ENCODE results near the gene OXSM.

The OXSM gene

DNA sequence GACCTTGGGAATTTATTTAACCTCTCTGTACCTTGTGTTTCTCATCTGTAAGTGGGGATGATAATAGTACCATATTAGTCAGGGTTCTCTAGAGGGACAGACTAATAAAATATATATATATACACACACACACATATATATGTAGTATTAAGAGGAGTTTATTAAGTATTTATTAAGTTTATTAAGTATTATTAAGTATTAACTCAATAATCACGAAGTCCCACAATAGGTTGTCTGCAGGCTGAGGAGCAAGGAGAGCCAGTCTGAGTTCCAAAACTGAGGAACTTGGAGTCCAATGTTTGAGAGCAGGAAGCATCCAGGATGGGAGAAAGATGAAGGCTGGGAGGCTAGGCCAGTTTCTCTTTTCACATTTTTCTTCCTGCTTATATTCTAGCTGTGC is 14.8 kb downstream of the OXSM start:
- no peak for DNase-seq

GRCh38 chr3:25812644-25813043 is 22.8 kb downstream of the OXSM start:
- no peak for DNase-seq

DNA sequence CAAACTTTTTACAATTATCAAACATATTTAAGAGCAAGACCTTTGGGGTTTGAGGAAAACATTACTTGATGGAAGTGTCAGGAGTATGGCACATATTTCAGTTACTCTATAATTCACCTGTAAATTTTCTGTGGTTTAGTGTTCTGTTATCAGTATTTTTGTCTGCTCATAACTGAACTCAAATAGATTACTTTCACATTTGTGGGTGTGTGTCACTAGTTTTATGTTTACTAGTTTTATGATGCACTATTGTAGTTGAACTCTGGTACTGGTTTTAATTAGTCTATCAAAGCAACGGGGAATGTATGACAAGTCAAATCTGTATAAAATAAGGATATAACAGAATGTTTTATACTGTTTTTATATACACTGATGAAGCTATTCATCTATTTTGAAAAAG is 27.2 kb downstream of the OXSM start:
- no peak for DNase-seq

DNA sequence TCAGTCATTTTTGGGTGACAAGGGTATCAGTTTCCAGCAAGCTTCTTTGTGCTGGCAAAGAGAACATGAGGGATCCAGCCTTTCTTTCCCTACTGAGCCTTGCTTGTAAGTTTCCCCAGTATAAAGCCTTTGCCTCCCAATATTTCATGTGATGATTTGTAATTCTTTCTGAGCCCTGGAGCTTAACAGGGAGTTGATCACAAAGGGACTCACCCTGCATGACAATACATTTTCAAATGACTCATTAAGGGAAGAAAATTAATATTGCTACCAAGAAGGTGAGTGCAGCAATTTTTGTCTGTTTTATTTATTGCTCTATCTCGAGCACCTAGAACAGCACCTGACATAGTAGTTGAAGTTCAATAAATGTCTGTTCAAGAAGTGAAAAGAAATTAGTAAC is 27.7 kb downstream of the OXSM start:
- DNase-seq, result no peak

- no peak for DNase-seq
Observed at GRCh38 chr3:25818335-25818734, 28.4 kb downstream of the OXSM start.

DNA sequence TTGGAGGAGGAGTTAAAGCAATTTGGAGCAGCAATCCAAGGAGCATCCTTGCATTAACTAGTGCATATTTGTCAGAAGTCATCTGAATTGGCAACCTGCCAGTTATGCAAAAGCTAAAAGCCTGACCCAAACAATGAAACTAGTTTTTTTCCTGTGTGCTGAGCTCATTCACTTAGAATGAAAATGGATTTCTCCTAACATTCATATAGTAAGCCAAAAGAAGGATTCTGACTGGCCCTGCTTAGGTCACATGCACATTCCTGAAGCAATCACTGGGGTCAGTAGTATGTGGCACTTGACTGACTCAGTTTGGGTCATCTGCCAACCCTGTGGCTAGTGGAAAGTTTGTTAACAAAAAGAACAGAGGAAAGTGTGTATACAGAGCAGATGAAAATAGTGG is 30.5 kb downstream of the OXSM start:
- no peak for DNase-seq

GRCh38 chr3:25820816-25821486 is 31.1 kb downstream of the OXSM start:
- DNase-seq, result no peak

- no peak for DNase-seq
Observed at GRCh38 chr3:25821746-25822573, 32.1 kb downstream of the OXSM start.

DNA sequence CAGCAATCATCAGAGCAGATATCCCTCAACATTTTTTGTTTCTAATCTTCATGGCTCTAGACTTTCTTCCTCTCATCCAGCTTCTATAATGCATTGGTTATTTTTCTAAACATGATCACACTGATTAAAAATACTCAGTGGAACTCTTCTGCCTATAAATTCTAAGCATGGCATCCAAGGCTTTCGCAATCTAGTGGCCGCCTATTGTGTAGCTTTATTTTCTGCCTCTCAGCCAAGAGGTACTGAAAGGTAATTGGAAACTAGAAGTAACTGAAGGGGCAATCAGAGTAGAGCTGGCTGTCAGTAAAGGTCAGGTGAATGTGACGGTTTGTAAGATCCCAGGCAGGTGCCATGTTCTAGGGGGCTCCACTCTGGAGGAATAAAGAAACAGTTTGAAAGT is 33.4 kb downstream of the OXSM start:
- no peak for DNase-seq

GRCh38 chr3:25826510-25826909 is 36.6 kb downstream of the OXSM start:
- no peak for DNase-seq

DNA sequence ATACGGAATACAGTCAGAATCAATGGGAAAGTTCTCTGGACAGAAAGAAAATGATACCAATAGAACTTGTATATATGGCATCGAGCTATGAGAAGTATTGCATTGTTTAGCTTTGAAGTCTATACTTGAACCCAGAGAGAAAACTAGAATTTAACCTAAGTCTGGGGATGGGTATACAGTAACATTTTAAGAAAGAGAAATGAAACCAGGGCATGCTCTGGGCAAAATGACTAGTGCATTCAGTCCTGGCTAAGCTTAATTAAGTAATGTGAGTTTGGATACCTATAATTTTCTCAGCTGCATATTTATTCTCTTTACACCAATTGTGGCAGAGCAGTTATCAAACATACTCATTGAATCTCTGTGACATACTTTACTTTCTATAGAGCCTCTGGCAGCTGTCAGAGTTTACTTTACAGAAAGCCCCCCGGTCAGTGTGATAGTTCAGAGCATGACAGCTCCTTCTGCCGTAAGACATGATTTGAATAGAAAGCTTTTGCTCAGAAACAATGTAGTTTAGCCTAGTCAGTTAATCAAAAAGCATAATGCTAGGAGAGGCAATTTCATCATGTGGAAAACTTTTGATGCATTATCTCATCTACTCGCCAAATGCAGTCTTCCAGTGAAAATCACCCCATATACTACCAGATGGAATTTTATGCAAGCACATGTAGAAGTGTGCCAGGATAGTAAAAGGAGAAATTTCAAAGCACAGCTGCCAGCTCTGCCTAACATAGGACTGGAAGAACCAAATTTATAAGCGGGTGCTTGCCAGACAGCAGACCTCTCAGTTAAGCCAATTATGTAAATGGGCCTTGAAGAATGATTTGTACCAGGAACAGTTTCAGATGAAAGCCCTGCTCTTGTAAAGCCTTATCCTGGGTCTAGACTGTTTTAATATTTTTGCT is 40.7 kb downstream of the OXSM start:
- no peak for DNase-seq

DNA sequence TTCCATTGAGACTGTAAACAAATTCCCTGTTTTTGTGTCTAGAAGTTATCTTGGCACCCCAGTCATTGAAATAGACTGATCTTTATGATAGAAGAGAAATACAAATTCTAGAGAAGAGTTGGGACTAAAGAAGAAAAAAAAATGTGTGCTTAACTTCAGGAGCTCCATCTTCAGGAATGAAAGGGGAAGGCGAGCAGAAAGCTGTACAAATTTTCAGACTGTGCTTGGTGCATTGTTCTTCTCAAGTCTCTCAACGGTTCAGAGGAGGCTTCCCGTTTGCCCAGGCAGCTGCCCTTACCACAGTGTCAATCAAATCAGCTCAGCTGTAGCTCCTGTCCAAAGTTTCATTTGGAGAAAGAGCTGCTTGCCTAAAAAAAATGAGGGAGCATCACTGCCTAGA is 41.7 kb downstream of the OXSM start:
- DNase-seq, result no peak

GRCh38 chr3:25834346-25834745 is 44.5 kb downstream of the OXSM start:
- no peak for DNase-seq

DNA sequence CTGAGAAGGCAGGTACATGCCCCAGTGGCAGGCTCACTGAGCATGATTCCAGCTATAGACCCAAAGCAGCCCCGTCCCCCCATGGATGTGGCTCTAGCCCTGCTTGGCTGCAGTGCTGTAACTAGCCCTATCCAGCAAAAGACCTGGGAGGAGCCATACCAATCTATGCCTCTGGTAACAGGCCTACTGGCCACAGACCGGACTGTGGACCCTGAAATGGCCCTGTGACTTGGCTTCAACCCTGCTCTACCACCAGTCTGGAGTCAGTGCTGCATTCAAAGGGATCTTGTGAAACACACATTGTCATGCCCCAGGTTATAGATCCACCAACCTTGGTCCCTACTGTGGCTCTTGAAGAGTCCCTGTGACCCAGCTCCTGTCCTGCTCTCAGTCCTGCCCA is 46.7 kb downstream of the OXSM start:
- no peak for DNase-seq

DNA sequence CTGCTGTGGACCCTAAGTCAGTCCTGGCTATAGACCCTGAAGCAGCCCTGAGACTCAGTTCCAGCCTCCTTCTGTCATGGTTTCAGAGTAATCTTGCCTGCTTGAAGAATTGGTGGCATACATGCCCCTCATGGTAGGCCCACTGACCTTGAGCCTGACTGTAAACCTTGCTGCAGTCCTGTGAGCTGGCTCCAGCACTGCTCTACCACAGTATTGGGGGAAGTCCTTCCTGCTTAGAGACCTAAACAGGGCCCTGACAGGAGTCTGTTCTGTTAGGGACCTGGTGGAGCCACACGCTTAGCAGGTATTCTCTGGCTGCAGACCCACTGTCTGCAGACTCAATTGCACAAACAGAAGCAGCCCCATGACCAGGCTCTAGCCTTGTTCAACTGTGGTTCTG is 47.1 kb downstream of the OXSM start:
- no peak for DNase-seq

DNA sequence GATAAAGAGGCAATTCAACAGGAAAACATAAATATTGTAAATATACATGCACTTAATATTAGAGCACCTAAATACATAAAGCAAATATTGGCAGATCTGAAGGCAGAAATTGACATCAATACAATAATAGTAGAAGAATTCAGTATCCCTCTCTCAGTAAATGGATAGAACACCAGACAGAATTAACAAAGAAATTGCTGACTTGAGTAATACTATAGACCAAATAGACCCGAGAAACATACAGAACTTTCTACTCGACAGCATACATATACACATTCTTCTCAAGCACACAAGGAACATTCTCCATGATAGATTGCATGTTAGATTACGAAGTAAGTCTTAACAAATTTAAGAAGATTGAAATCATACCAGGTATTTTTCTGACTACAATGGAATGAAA is 50.2 kb downstream of the OXSM start:
- DNase-seq, result no peak

DNA sequence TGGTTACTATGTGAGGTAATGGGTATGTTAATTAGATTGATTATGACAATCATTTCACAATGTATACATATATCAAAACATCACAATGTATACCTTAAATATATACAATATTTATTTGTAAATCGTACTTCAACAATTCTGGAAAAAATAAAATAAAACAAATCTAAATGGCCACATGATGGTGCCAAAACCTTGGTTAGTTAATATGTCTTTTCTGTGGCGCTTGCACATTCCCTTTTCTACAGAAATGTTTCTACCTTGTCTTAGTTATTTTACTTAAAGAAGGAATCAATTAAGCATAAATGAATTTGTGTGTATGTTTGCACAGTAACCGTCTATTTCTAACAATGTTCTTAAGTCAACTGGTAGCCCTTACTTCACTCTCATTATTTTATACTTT is 53.4 kb downstream of the OXSM start:
- DNase-seq, result no peak
